Mucosa of rectum (tissue), 2 donors: ENCODE results near the gene OR2A12.

Source experiments
- H3K27ac ChIP-seq, 2 donors: one replicate each; pipeline ENCODE4 v1.7.0; 2013; ENCODE audit warnings: inconsistent platforms in 2 of 2, low read depth in 2 of 2, low read length in 2 of 2
- H3K27me3 ChIP-seq, 2 donors: one replicate each; pipeline ENCODE4 v1.7.0; 2013; ENCODE audit warnings: low read length in 2 of 2; ENCODE audit not compliant: control insufficient read depth in 2 of 2, insufficient read depth in 2 of 2
- H3K36me3 ChIP-seq, 2 donors: one replicate each; pipeline ENCODE4 v1.7.0; 2013; ENCODE audit warnings: low read length in 2 of 2; ENCODE audit not compliant: control insufficient read depth in 2 of 2, insufficient read depth in 2 of 2
- H3K4me1 ChIP-seq, 2 donors: one replicate each; pipeline ENCODE4 v1.7.0; 2013; ENCODE audit warnings: low read length in 2 of 2, mild to moderate bottlenecking in 1 of 2; ENCODE audit not compliant: control insufficient read depth in 2 of 2, insufficient read depth in 2 of 2
- H3K4me3 ChIP-seq, 2 donors: one replicate each; pipeline ENCODE4 v1.7.0; 2013; ENCODE audit warnings: low read length in 2 of 2
- H3K9ac ChIP-seq, 2 donors: one replicate each; pipeline ENCODE4 v1.7.0; 2013; ENCODE audit warnings: low read length in 2 of 2, low read depth in 1 of 2, mild to moderate bottlenecking in 1 of 2
- H3K9me3 ChIP-seq, 2 donors: one replicate each; pipeline ENCODE4 v1.7.0; 2013; ENCODE audit warnings: low read length in 2 of 2; ENCODE audit not compliant: control insufficient read depth in 2 of 2
- donor health status: healthy.
- donor health status: Normal muscosa, but diverticular disease.

OR2A12 gene

DNA sequence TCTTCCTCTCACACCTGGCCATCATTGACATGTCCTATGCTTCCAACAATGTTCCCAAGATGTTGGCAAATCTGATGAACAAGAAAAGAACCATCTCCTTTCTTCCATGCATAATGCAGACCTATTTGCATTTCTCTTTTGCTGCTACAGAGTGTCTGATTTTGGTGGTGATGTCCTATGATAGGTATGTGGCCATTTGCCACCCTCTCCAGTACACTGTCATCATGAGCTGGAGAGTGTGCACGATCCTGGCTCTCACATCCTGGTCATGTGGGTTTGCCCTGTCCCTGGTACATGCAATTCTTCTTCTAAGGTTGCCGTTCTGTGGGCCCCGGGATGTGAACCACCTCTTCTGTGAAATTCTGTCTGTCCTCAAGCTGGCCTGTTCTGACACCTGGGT lies 56.1 kb downstream of the OR2A12 start:
- Histone ChIP-seq H3K4me3 (no peak overlapping the region), H3K27me3 (no peaks in the 10 kb centered on the region), H3K36me3 (no peaks in the 10 kb centered on the region), H3K9ac (no peak overlapping the region), H3K27ac (no peak overlapping the region), H3K9me3 (peaks cover 0 to 3% of the 10 kb centered on the region in 2 donors), H3K4me1 (no peaks in the 10 kb centered on the region)

DNA sequence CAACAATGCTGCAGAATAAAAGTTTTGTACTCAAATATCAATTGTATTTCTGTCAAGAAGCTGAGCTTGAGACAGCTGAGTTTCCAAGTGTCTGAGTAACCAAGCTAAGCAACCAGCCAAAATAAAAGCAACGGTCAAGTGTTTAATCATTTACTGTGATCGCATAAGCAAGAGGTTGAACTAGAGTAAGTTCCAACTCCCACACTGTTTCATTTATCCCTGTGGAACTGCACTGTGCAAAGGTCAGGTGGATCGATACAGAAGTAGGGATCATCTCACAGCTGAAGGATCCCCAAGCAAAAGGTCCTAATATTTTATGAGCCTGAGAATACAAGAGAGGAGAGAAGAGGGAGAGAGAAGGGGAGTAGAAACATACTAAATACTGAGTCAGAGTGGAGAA lies 58.3 kb downstream of the OR2A12 start:
- Histone ChIP-seq H3K36me3 (no peaks in the 10 kb centered on the region), H3K4me3 (no peak overlapping the region), H3K9ac (no peak overlapping the region), H3K4me1 (no peaks in the 10 kb centered on the region), H3K27ac (no peak overlapping the region), H3K27me3 (no peaks in the 10 kb centered on the region), H3K9me3 (peaks cover 5 to 10% of the 10 kb centered on the region in 2 donors)

DNA sequence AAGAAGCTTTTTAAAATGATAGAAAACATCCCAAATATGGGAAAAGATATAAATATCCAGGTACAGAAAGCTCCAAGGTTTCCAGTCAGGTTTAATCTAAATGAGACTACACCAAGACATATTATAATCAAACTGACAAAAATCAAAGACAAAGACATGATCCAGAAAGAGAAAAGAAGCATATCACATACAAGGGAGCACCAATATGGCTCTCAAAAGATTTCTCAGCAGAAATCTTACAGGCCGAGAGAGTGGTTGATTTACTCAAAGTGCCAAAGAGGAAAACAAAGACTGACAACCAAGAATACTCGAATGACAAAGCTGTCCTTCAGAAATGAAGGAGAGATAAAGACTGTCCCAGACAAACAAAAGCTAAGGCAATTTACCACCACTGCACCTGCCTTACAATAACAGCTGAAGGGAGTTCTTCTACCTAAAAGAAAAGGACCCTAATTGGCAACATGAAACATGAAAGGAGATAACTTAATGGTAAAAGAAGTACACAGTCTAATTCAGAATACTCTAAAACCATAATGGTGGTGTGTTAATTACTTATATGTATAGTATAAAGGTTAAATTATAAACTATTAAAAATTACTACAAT lies 62.2 kb downstream of the OR2A12 start:
- no peaks in the 10 kb centered on the region for H3K36me3 ChIP-seq
- no peak overlapping the region for H3K4me3 ChIP-seq
- H3K4me1 ChIP-seq, result no peaks in the 10 kb centered on the region
- H3K9me3 ChIP-seq, result peaks cover 5 to 10% of the 10 kb centered on the region in 2 donors
- no peak overlapping the region for H3K9ac ChIP-seq
- H3K27me3 ChIP-seq, result no peaks in the 10 kb centered on the region
- no peak overlapping the region for H3K27ac ChIP-seq
